ENCODE data around the gene PANX3. TPM values are rescaled to one million over a fixed set of nuclear protein-coding genes. Genes with fewer than 3 reads are reported as not detected.

Gene PANX3
- polyA plus RNA-seq, 1 donor from 2014 or later: not detected

GRCh38 chr11:124578761-124579160 is 32.5 kb upstream of the PANX3 start:
- no peaks in the 10 kb centered on the region for H3K9me3 ChIP-seq (ENCODE audit: low read length)
- H2AFZ ChIP-seq (ENCODE audit: low read depth, low read length): no peak overlapping the region
- H3K9ac ChIP-seq (ENCODE audit: low read length): no peak overlapping the region
- no peak overlapping the region for H3K27ac ChIP-seq (ENCODE audit: low read length)
- H3K4me2 ChIP-seq (ENCODE audit: low read length): no peak overlapping the region
- no peaks in the 10 kb centered on the region for H4K20me1 ChIP-seq (ENCODE audit: insufficient read depth)
- H3K27me3 ChIP-seq (ENCODE audit: insufficient read depth, low read depth, low read length): no peaks in the 10 kb centered on the region
- no peaks in the 10 kb centered on the region for H3K36me3 ChIP-seq (ENCODE audit: insufficient read depth, low read length)
- H3K9me2 ChIP-seq (ENCODE audit: insufficient read depth, low read length): no peaks in the 10 kb centered on the region
- H3K4me3 ChIP-seq (ENCODE audit: low read length): no peak overlapping the region
- TF ChIP-seq EP300 (conservative IDR thresholded peaks at IDR 0.05; ENCODE audit: poor library complexity, severe bottlenecking) (no peak), CTCF (IDR thresholded peaks at IDR 0.05; ENCODE audit: poor library complexity, severe bottlenecking) (no peak), MXI1 (conservative IDR thresholded peaks at IDR 0.05; ENCODE audit: poor library complexity, severe bottlenecking) (no peak), SMC3 (conservative IDR thresholded peaks at IDR 0.05; ENCODE audit: poor library complexity) (no peak), EZH2 (IDR thresholded peaks at IDR 0.05; ENCODE audit: borderline replicate concordance, insufficient read depth, low read length, poor library complexity, severe bottlenecking) (no peak), REST (IDR thresholded peaks at IDR 0.05; ENCODE audit: borderline replicate concordance) (no peak), RAD21 (conservative IDR thresholded peaks at IDR 0.05) (no peak), TAF1 (IDR thresholded peaks at IDR 0.05; ENCODE audit: low read depth) (no peak), POLR2AphosphoS5 (IDR thresholded peaks at IDR 0.05) (no peak)
- no peaks in the 10 kb centered on the region for H3K79me2 ChIP-seq (replicated peaks; ENCODE audit: insufficient read depth, low read length)
- no peaks in the 10 kb centered on the region for H3F3A ChIP-seq (ENCODE audit: insufficient read depth, low read length, poor library complexity, severe bottlenecking)

GRCh38 chr11:124581817-124582216 is 29.4 kb upstream of the PANX3 start:
- H3K9ac ChIP-seq (ENCODE audit: low read length): no peak overlapping the region
- H3K36me3 ChIP-seq (ENCODE audit: insufficient read depth, low read length): no peaks in the 10 kb centered on the region
- no peaks in the 10 kb centered on the region for H4K20me1 ChIP-seq (ENCODE audit: insufficient read depth)
- no peaks in the 10 kb centered on the region for H3K79me2 ChIP-seq (replicated peaks; ENCODE audit: insufficient read depth, low read length)
- H3K9me2 ChIP-seq (ENCODE audit: insufficient read depth, low read length): no peaks in the 10 kb centered on the region
- no peak overlapping the region for H2AFZ ChIP-seq (ENCODE audit: low read depth, low read length)
- no peak overlapping the region for H3K4me3 ChIP-seq (ENCODE audit: low read length)
- TF ChIP-seq SMC3 (conservative IDR thresholded peaks at IDR 0.05; ENCODE audit: poor library complexity) (no peak), EZH2 (IDR thresholded peaks at IDR 0.05; ENCODE audit: borderline replicate concordance, insufficient read depth, low read length, poor library complexity, severe bottlenecking) (no peak), EP300 (conservative IDR thresholded peaks at IDR 0.05; ENCODE audit: poor library complexity, severe bottlenecking) (no peak), REST (IDR thresholded peaks at IDR 0.05; ENCODE audit: borderline replicate concordance) (no peak), CTCF (IDR thresholded peaks at IDR 0.05; ENCODE audit: poor library complexity, severe bottlenecking) (no peak), MXI1 (conservative IDR thresholded peaks at IDR 0.05; ENCODE audit: poor library complexity, severe bottlenecking) (no peak), RAD21 (conservative IDR thresholded peaks at IDR 0.05) (no peak), POLR2AphosphoS5 (IDR thresholded peaks at IDR 0.05) (no peak), TAF1 (IDR thresholded peaks at IDR 0.05; ENCODE audit: low read depth) (no peak)
- H3K27me3 ChIP-seq (ENCODE audit: insufficient read depth, low read depth, low read length): no peaks in the 10 kb centered on the region
- H3K27ac ChIP-seq (ENCODE audit: low read length): no peak overlapping the region
- H3F3A ChIP-seq (ENCODE audit: insufficient read depth, low read length, poor library complexity, severe bottlenecking): no peaks in the 10 kb centered on the region
- H3K4me2 ChIP-seq (ENCODE audit: low read length): no peak overlapping the region
- no peaks in the 10 kb centered on the region for H3K9me3 ChIP-seq (ENCODE audit: low read length)

Measured in neural cell (in vitro differentiated cells).